H9 (cell line): ENCODE results near the gene GSK3A. TPM values are rescaled to one million over a fixed set of nuclear protein-coding genes. Genes with fewer than 3 reads are reported as not detected.
A peak's percentile ranks its signal among the peaks of the same experiment; 100 is the strongest.

Experiments
- DNase-seq: peaks from one replicate; pipeline ENCODE4 v3.0.0-alpha.2; 2017
- H2AFZ ChIP-seq: one replicate; pipeline ENCODE4 v1.6.1; 2013; ENCODE audit warnings: mild to moderate bottlenecking, low read length, control low read depth, moderate library complexity
- H2AK5ac ChIP-seq: 2 replicates; pipeline ENCODE4 v1.6.1; 2013; ENCODE audit warnings: low read length, control low read depth, mixed read lengths; ENCODE audit not compliant: insufficient read length
- H2BK120ac ChIP-seq: one replicate; pipeline ENCODE4 v1.6.1; 2013; ENCODE audit warnings: low read depth, mild to moderate bottlenecking, low read length, control low read depth, inconsistent platforms; ENCODE audit not compliant: poor library complexity, severe bottlenecking
- H2BK12ac ChIP-seq: 2 replicates; pipeline ENCODE4 v1.6.1; 2013; ENCODE audit warnings: low read length, control low read depth, mixed read lengths, low read depth; ENCODE audit not compliant: insufficient read length
- H2BK15ac ChIP-seq: 2 replicates; pipeline ENCODE4 v1.6.1; 2013; ENCODE audit warnings: low read depth, low read length, control low read depth
- H2BK20ac ChIP-seq: one replicate; pipeline ENCODE4 v1.6.1; 2013; ENCODE audit warnings: low read depth, mild to moderate bottlenecking, low read length, control low read depth, inconsistent platforms; ENCODE audit not compliant: poor library complexity, severe bottlenecking
- H2BK5ac ChIP-seq: 2 replicates; pipeline ENCODE4 v1.6.1; 2013; ENCODE audit warnings: low read length, control low read depth, mixed read lengths; ENCODE audit not compliant: insufficient read length
- H3K14ac ChIP-seq: 2 replicates; pipeline ENCODE4 v1.6.1; 2013; ENCODE audit warnings: low read length, control low read depth; ENCODE audit not compliant: insufficient read depth
- H3K18ac ChIP-seq: 2 replicates; pipeline ENCODE4 v1.6.1; 2013; ENCODE audit warnings: low read depth, mild to moderate bottlenecking, mixed read lengths, low read length, control low read depth; ENCODE audit not compliant: insufficient read length
- H3K23ac ChIP-seq: 2 replicates; pipeline ENCODE4 v1.6.1; 2013; ENCODE audit warnings: low read length, control low read depth, mixed read lengths, low read depth; ENCODE audit not compliant: insufficient read length
- H3K23me2 ChIP-seq: 2 replicates; pipeline ENCODE4 v1.6.1; 2013; ENCODE audit warnings: low read depth, mild to moderate bottlenecking, mixed read lengths, low read length, control low read depth; ENCODE audit not compliant: insufficient read length, poor library complexity, severe bottlenecking
- H3K27ac ChIP-seq: 2 replicates; pipeline ENCODE4 v1.5.1; 2013; ENCODE audit warnings: low read length, control low read depth, mixed read lengths, low read depth; ENCODE audit not compliant: insufficient read length
- H3K27me3 ChIP-seq: 2 replicates; pipeline ENCODE4 v1.6.1; 2013; ENCODE audit warnings: low read length, control low read depth, inconsistent platforms; ENCODE audit not compliant: insufficient read depth
- H3K4ac ChIP-seq: 2 replicates; pipeline ENCODE4 v1.6.1; 2013; ENCODE audit warnings: low read depth, mild to moderate bottlenecking, control low read depth, inconsistent platforms, low read length, moderate library complexity
- H3K4me1 ChIP-seq: 2 replicates; pipeline ENCODE4 v1.6.1; 2013; ENCODE audit warnings: low read length, control low read depth, inconsistent platforms; ENCODE audit not compliant: insufficient read depth
- H3K4me2 ChIP-seq: 2 replicates; pipeline ENCODE4 v1.6.1; 2013; ENCODE audit warnings: low read length, control low read depth, mixed read lengths; ENCODE audit not compliant: insufficient read length, insufficient read depth
- H3K56ac ChIP-seq: 2 replicates; pipeline ENCODE4 v1.6.1; 2013; ENCODE audit warnings: low read depth, mild to moderate bottlenecking, mixed read lengths, low read length, control low read depth; ENCODE audit not compliant: insufficient read length
- H3K79me1 ChIP-seq: 2 replicates; pipeline ENCODE4 v1.6.1; 2013; ENCODE audit warnings: low read depth, mild to moderate bottlenecking, moderate library complexity, low read length, control low read depth, inconsistent platforms; ENCODE audit not compliant: insufficient read depth, poor library complexity, severe bottlenecking
- H3K79me2 ChIP-seq: 2 replicates; pipeline ENCODE4 v1.6.1; 2013; ENCODE audit warnings: low read length, control low read depth, inconsistent platforms; ENCODE audit not compliant: insufficient read depth
- H3K9ac ChIP-seq: 2 replicates; pipeline ENCODE4 v1.6.1; 2013; ENCODE audit warnings: low read length, control low read depth, mixed read lengths; ENCODE audit not compliant: insufficient read length; ENCODE audit errors: extremely low read depth
- H3K9me3 ChIP-seq: one replicate; pipeline ENCODE4 v1.6.1; 2013; ENCODE audit warnings: low read depth, low read length, inconsistent platforms; ENCODE audit not compliant: control insufficient read depth
- H3T11ph ChIP-seq: one replicate; pipeline ENCODE4 v1.6.1; 2013; ENCODE audit warnings: mild to moderate bottlenecking, low read length, control low read depth, inconsistent platforms
- H4K20me1 ChIP-seq: one replicate; pipeline ENCODE4 v1.6.1; 2013; ENCODE audit not compliant: control insufficient read depth, insufficient read length, insufficient read depth
- H4K5ac ChIP-seq: 2 replicates; pipeline ENCODE4 v1.6.1; 2013; ENCODE audit warnings: low read depth, mild to moderate bottlenecking, mixed read lengths, low read length, control low read depth; ENCODE audit not compliant: insufficient read length
- H4K8ac ChIP-seq: replicated peaks from 2 replicates; pipeline ENCODE4 v1.6.1; 2013; ENCODE audit warnings: low read length, control low read depth, mixed read lengths, low read depth; ENCODE audit not compliant: insufficient read length
- H4K91ac ChIP-seq: 2 replicates; pipeline ENCODE4 v1.6.1; 2013; ENCODE audit warnings: low read depth, mild to moderate bottlenecking, moderate library complexity, mixed read lengths, low read length, control low read depth; ENCODE audit not compliant: insufficient read length
- H3K27ac Mint-ChIP-seq, 3 experiments: 2 replicates in 2 of 3; 3 replicates in 1 of 3; pipeline ENCODE4 v1.8.0; 2020 to 2021; ENCODE audit warnings: mixed read lengths in 3 of 3, mild to moderate bottlenecking in 1 of 3, moderate library complexity in 1 of 3
- H3K27me3 Mint-ChIP-seq: 2 replicates; pipeline ENCODE4 v1.8.0; 2021; ENCODE audit warnings: low read depth, mild to moderate bottlenecking, moderate library complexity, mixed read lengths
- H3K36me3 Mint-ChIP-seq, 3 experiments: 2 replicates in 2 of 3; 3 replicates in 1 of 3; pipeline ENCODE4 v1.8.0; 2020 to 2021; ENCODE audit warnings: low read depth in 3 of 3, mixed read lengths in 3 of 3; ENCODE audit not compliant: insufficient read depth in 1 of 3
- H3K4me1 Mint-ChIP-seq, 2 experiments: 2 replicates each; pipeline ENCODE4 v1.8.0; 2020; ENCODE audit warnings: mixed read lengths in 2 of 2
- H3K4me3 Mint-ChIP-seq, 2 experiments: 2 replicates in 1 of 2; 3 replicates in 1 of 2; pipeline ENCODE4 v1.8.0; 2020 to 2021; ENCODE audit warnings: mild to moderate bottlenecking in 2 of 2, mixed read lengths in 2 of 2, moderate library complexity in 1 of 2
- H3K9me3 Mint-ChIP-seq, 2 experiments: 2 replicates in 1 of 2; 3 replicates in 1 of 2; pipeline ENCODE4 v1.8.0; 2020; ENCODE audit warnings: mild to moderate bottlenecking in 2 of 2, mixed read lengths in 2 of 2, moderate library complexity in 1 of 2
- WGBS: extraction: QIAGEN DNeasy Blood & Tissue Kit; methylation state at CpG from one replicate; pipeline ENCODE4 v1.1.7; 2013; ENCODE audit warnings: missing lambda C conversion rate, low lambda C conversion rate, mixed read lengths; ENCODE audit not compliant: insufficient read length; ENCODE audit errors: extremely low coverage; 5-methylcytosine and 5-hydroxymethylcytosine counted together
- total RNA-seq: library from RNA; stranded (reverse); gene quantifications from 2 replicates; pipeline ENCODE4 v1.2.1, GENCODE V29; 2021
- TF ChIP-seq, protein P1 (sequence below): fragments of 200-600 bp; sonication (generic); conservative IDR thresholded peaks from 3 replicates; pipeline ENCODE4 v1.8.0; 2021; ENCODE audit warnings: antibody characterized with exemption, mild to moderate bottlenecking

Gene GSK3A
- total RNA-seq, 1 experiment from 2014 or later: 52.4 TPM

DNA sequence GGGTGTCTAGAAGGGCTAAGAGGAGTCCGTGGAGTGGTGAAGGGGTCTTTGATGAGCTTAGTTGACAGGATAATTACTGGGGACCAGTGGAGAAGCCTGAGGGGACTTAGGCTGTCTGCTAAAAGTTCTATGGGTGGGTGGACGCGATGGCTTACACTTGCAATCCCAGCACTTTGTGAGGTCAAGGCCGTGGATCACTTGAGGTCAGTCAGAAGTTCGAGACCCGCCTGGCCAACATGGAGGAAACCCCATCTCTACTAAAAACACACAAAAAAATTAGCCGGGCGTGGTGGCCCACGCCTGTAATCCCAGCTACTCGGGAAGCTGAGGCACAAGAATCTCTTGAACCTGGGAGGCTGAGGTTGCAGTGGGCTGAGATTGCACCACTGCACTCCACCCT, 2.8 kb upstream of the GSK3A start:
- Histone ChIP-seq H3K23ac (no peak overlapping the region), H3K27ac (no peak overlapping the region), H4K5ac (no peak overlapping the region), H2BK12ac (no peak overlapping the region), H2BK20ac (no peak overlapping the region), H3K14ac (no peak overlapping the region), H3K56ac (no peak overlapping the region), H3K4ac (no peak overlapping the region), H3K23me2 (peaks cover 4% of the 10 kb centered on the region), H2AK5ac (no peak overlapping the region), H4K91ac (no peak overlapping the region), H3K79me2 (no peaks in the 10 kb centered on the region; the same call in 1 of the 2 replicates), H2BK120ac (no peak overlapping the region), H2BK5ac (no peak overlapping the region), H3K79me1 (no peaks in the 10 kb centered on the region), H2BK15ac (no peak overlapping the region), H3K9me3 (no peaks in the 10 kb centered on the region), H3K9ac (no peak overlapping the region), H3K27me3 (no peaks in the 10 kb centered on the region), H4K8ac (no peak overlapping the region), H2AFZ (no peak overlapping the region), H3K4me1 (no peaks in the 10 kb centered on the region; the same call in 1 of the 2 replicates), H3T11ph (no peak overlapping the region), H3K4me2 (peak overlapping the region; percentile 96), H3K18ac (no peak overlapping the region), H4K20me1 (no peaks in the 10 kb centered on the region)
- no peak for DNase-seq
- no CpG with 5 or more reads among the region's 10 CpGs for WGBS
- TF ChIP-seq, protein P1, sequence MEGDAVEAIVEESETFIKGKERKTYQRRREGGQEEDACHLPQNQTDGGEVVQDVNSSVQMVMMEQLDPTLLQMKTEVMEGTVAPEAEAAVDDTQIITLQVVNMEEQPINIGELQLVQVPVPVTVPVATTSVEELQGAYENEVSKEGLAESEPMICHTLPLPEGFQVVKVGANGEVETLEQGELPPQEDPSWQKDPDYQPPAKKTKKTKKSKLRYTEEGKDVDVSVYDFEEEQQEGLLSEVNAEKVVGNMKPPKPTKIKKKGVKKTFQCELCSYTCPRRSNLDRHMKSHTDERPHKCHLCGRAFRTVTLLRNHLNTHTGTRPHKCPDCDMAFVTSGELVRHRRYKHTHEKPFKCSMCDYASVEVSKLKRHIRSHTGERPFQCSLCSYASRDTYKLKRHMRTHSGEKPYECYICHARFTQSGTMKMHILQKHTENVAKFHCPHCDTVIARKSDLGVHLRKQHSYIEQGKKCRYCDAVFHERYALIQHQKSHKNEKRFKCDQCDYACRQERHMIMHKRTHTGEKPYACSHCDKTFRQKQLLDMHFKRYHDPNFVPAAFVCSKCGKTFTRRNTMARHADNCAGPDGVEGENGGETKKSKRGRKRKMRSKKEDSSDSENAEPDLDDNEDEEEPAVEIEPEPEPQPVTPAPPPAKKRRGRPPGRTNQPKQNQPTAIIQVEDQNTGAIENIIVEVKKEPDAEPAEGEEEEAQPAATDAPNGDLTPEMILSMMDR: no peak
- Mint-ChIP-seq H3K4me1 (peaks cover 29 to 38% of the 10 kb centered on the region in 2 experiments), H3K9me3 (no peaks in the 10 kb centered on the region), H3K27me3 (no peaks in the 10 kb centered on the region; the same call in 1 of the 2 replicates), H3K4me3 (peak overlapping the region in 1 of 2 experiments; percentile 95; a peak in 3 of 5 replicates), H3K27ac (peak overlapping the region; percentile 20 to 81 (median 30); a peak in 6 of 7 replicates), H3K36me3 (peaks cover 3 to 25% (median 19%) of the 10 kb centered on the region in 3 experiments; a peak in 6 of 7 replicates)
